ENCODE data around the gene NUAK2. TPM values are rescaled to one million over a fixed set of nuclear protein-coding genes. Genes with fewer than 3 reads are reported as not detected.

NUAK2 gene
- total RNA-seq, 1 donor from 2014 or later, result 3.8 TPM

DNA sequence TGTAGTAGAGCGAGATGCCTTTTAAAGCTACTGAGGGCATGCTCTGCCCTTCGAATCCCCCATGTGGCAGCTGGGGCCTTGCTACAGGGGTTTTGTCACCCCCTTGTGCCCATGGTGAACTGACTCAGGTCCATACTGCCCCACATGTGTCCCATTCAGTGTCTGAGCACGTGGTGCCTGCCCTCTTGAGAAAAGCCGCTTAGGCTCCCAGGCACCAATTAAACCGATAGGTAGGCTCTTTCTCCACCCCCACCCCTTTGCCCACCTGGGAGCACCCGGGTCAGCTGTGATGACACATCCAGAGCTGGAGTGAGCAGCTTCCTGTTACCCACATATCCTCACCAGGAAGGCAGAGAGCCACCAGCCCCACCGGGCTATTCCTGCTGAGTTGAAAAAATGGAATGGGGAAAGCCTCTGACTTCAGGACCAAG is 63.3 kb downstream of the NUAK2 start:
- DNase-seq (ENCODE audit: low read depth in 2 of 2), result peak in 1 of 2 donors; percentile 28

- no peak for DNase-seq (ENCODE audit: low read depth in 2 of 2)
Measured at GRCh38 chr1:205257735-205258134, 63.8 kb downstream of the NUAK2 start.

GRCh38 chr1:205256951-205257625 is 64.5 kb downstream of the NUAK2 start:
- DNase-seq (ENCODE audit: low read depth in 2 of 2), result no peak

DNA sequence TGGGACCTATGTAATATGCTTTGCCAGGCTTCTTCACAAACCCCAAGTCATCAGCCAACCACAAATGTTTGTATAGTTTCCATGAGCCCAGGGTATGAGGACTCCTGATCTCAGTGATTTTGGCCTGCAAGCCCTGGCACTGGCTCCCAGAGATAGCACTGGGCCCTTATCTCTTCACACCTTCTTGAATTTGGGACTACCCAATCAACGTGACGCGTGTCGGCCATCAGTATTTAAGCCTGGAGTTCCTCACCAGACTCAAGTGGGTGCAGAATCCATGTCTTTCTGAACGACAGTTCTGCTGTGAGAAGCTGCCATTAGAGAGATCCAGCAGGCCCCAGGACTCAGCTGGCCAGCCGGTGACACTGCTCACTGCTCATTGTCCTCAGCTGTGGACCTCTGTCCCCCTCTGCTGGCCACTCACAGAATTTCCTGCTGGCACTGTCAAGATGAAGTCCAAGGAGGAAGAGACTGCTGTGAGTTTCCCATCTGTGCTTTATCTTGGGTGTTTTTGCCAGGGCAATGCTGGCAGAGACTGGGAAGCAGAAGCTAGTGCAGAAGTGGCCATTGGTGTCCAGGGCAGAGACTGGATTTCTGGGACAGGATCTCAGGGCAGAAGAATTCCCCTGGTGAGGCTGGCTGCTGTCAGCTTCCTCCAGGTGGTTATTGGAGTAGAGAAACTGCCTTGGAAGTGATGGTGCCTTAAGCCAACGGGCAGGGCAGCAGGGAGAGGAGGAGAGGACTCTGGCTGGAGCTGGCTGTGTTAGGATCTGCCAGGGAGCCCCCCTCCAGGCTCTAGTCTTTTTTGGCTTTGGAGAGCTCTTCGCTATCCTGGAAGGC is 65.4 kb downstream of the NUAK2 start:
- peak; percentile 82 to 87 for DNase-seq (ENCODE audit: low read depth in 2 of 2)

Other genes with a start within 250 kb of the NUAK2 start
- gene TMEM81, start 237.3 kb downstream of the NUAK2 start, total RNA-seq, result 0.87 and 2.0 TPM in 2 replicates
- 10.9 and 16.3 TPM in 2 replicates for gene RBBP5, start 199.8 kb downstream of the NUAK2 start, total RNA-seq
- 8.9 and 10.9 TPM in 2 replicates for gene DSTYK, start 110.0 kb downstream of the NUAK2 start, total RNA-seq
- gene TMCC2, start 93.8 kb downstream of the NUAK2 start, total RNA-seq, result 0.40 and 0.44 TPM in 2 replicates
- gene KLHDC8A, start 35.2 kb upstream of the NUAK2 start, total RNA-seq, result not detected in 2 replicates
- not detected in 2 replicates for gene LEMD1, start 100.3 kb upstream of the NUAK2 start, total RNA-seq
- not detected in 2 replicates for gene BLACAT1, start 134.3 kb upstream of the NUAK2 start, total RNA-seq
- 0.20 and 0.44 TPM in 2 replicates for gene CDK18, start 182.9 kb upstream of the NUAK2 start, total RNA-seq

Measured in lung microvascular endothelial cell (primary cell).